HCT116 (cell line): Measurements from ENCODE around the gene CPD. TPM values are rescaled to one million over a fixed set of nuclear protein-coding genes. Genes with fewer than 3 reads are reported as not detected.

Experiments
- ATAC-seq: fragments of 200-7000 bp; cut with Tn5 transposase; 2 replicates; pipeline ENCODE4 v1.9.1; 2020; ENCODE audit warnings: mild to moderate bottlenecking, moderate library complexity
- BruUV-seq: library from RNA; stranded (reverse); fragments of 400-500 nt; replicated peaks from 2 replicates; lab custom pipeline; 2021; lab: Mats Ljungman, UMichigan
- CTCF ChIA-PET: fragments of 300-600 bp; sonication (Branson Sonifier 250); formaldehyde crosslinking; loops from one replicate; lab custom pipeline; 2021; ENCODE audit warnings: antibody characterized with exemption; lab: Charles Lee
- POLR2A ChIA-PET: fragments of 300-600, 350-600 bp; sonication (Branson Sonifier 250); formaldehyde crosslinking; loops from one replicate; lab custom pipeline; 2021; ENCODE audit warnings: antibody characterized with exemption; lab: Charles Lee
- RAD21 ChIA-PET, 2 experiments: fragments of 300-600 bp; sonication (Branson Sonifier 250); formaldehyde crosslinking; loops; one replicate each; lab custom pipeline; 2023; ENCODE audit warnings: low total read pairs in 2 of 2; ENCODE audit not compliant: uncharacterized antibody in 2 of 2, unreplicated experiment in 2 of 2, low non-redundant PET in 1 of 2; lab: Charles Lee
- DNase-seq: peaks from one replicate; pipeline ENCODE4 v3.0.0-alpha.2; 2010; ENCODE audit warnings: low read depth, low spot score
- H2AFZ ChIP-seq: fragments of 200-600 bp; shearing (Covaris generic), sonication (generic); 2 replicates; pipeline ENCODE4 v1.6.1; 2017; ENCODE audit warnings: low read depth, mixed run types, mixed read lengths, antibody characterized with exemption, low read length; ENCODE audit not compliant: poor library complexity, severe bottlenecking
- H3K27ac ChIP-seq: 2 replicates; pipeline ENCODE4 v1.5.1; 2012; ENCODE audit warnings: low read depth, low read length
- H3K27me3 ChIP-seq: fragments of 200-600 bp; sonication (generic); 2 replicates; pipeline ENCODE4 v1.6.1; 2016; ENCODE audit warnings: mixed run types, low read length, mixed read lengths; ENCODE audit not compliant: insufficient read depth
- H3K36me3 ChIP-seq, 2 experiments: fragments of 200-500 bp in 1 of 2; fragments of 200-600 bp in 1 of 2; sonication (Bioruptor generic) in 1 of 2; sonication (generic) in 1 of 2; 2 replicates each; pipeline versions ENCODE4 v1.5.1 to v1.6.1; 2014 to 2016; ENCODE audit warnings: low read length in 2 of 2, inconsistent platforms in 1 of 2, mixed read lengths in 1 of 2, mixed run types in 1 of 2; ENCODE audit not compliant: insufficient read depth in 2 of 2, control insufficient read depth in 1 of 2
- H3K4me1 ChIP-seq, 2 experiments: fragments of 200-600 bp in 1 of 2; sonication (generic) in 1 of 2; 2 replicates each; pipeline versions ENCODE4 v1.5.1 to v1.6.1; 2012 to 2017; ENCODE audit warnings: low read length in 2 of 2, inconsistent platforms in 1 of 2, mild to moderate bottlenecking in 1 of 2, mixed read lengths in 1 of 2, mixed run types in 1 of 2, moderate library complexity in 1 of 2; ENCODE audit not compliant: insufficient read depth in 2 of 2, control insufficient read depth in 1 of 2
- H3K4me2 ChIP-seq: fragments of 200-600 bp; sonication (generic); 2 replicates; pipeline ENCODE4 v1.6.1; 2017; ENCODE audit warnings: mixed run types, low read length, mixed read lengths
- H3K4me3 ChIP-seq, 2 experiments: fragments of 200-600 bp in 1 of 2; sonication (generic) in 1 of 2; replicated peaks in 1 of 2; 2 replicates each; pipeline ENCODE4 v1.5.1; 2011 to 2016; ENCODE audit warnings: low read length in 2 of 2, control low read depth in 1 of 2, low read depth in 1 of 2, mild to moderate bottlenecking in 1 of 2, mixed read lengths in 1 of 2, mixed run types in 1 of 2
- H3K79me2 ChIP-seq: fragments of 200-600 bp; sonication (generic); 2 replicates; pipeline ENCODE4 v1.6.1; 2017; ENCODE audit warnings: mild to moderate bottlenecking, mixed run types, low read length, moderate library complexity, mixed read lengths; ENCODE audit not compliant: insufficient read depth
- H3K9ac ChIP-seq: fragments of 200-600 bp; sonication (generic); 2 replicates; pipeline ENCODE4 v1.6.1; 2016; ENCODE audit warnings: low read length, mixed read lengths
- H3K9me2 ChIP-seq: fragments of 200-600 bp; sonication (generic), shearing (Covaris generic); 2 replicates; pipeline ENCODE4 v1.6.1; 2017; ENCODE audit warnings: mixed run types, mild to moderate bottlenecking, moderate library complexity; ENCODE audit not compliant: insufficient read depth
- H3K9me3 ChIP-seq, 2 experiments: fragments of 200-500 bp in 1 of 2; fragments of 200-600 bp in 1 of 2; sonication (Bioruptor generic) in 1 of 2; sonication (generic) in 1 of 2; 2 replicates each; pipeline ENCODE4 v1.6.1; 2014 to 2017; ENCODE audit warnings: low read length in 2 of 2, mixed read lengths in 2 of 2, inconsistent platforms in 1 of 2, low read depth in 1 of 2, mild to moderate bottlenecking in 1 of 2, mixed run types in 1 of 2, moderate library complexity in 1 of 2; ENCODE audit not compliant: control insufficient read depth in 1 of 2, insufficient read depth in 1 of 2
- H4K20me1 ChIP-seq: fragments of 200-600 bp; sonication (generic), shearing (Covaris generic); 2 replicates; pipeline ENCODE4 v1.6.1; 2017; ENCODE audit warnings: mixed run types, mild to moderate bottlenecking, moderate library complexity; ENCODE audit not compliant: insufficient read depth
- ATF3 ChIP-seq: IDR thresholded peaks from 2 replicates; pipeline ENCODE4 v1.6.1; 2012
- CBX3 ChIP-seq: IDR thresholded peaks from 2 replicates; pipeline ENCODE4 v1.6.1; 2012; ENCODE audit warnings: low read depth
- CEBPB ChIP-seq: IDR thresholded peaks from 2 replicates; pipeline ENCODE4 v1.6.1; 2012; ENCODE audit warnings: low read depth
- EGR1 ChIP-seq: IDR thresholded peaks from 2 replicates; pipeline ENCODE4 v1.6.1; 2012; ENCODE audit warnings: low read depth
- FOSL1 ChIP-seq: IDR thresholded peaks from 2 replicates; pipeline ENCODE4 v1.6.1; 2012; ENCODE audit warnings: low read depth
- JUND ChIP-seq: IDR thresholded peaks from 2 replicates; pipeline ENCODE4 v1.6.1; 2012
- MAX ChIP-seq: IDR thresholded peaks from 2 replicates; pipeline ENCODE4 v1.6.1; 2012
- POLR2A ChIP-seq: IDR thresholded peaks from 2 replicates; pipeline ENCODE4 v1.7.0; 2011; ENCODE audit warnings: borderline replicate concordance; ENCODE audit not compliant: insufficient read depth, insufficient read length; ENCODE audit errors: extremely low read depth
- POLR2AphosphoS5 ChIP-seq: IDR thresholded peaks from 2 replicates; pipeline ENCODE4 v1.6.1; 2011; ENCODE audit warnings: mild to moderate bottlenecking, low read depth, low read length, moderate library complexity
- RAD21 ChIP-seq: IDR thresholded peaks from 2 replicates; pipeline ENCODE4 v1.6.1; 2012; ENCODE audit warnings: low read depth, mild to moderate bottlenecking
- REST ChIP-seq: IDR thresholded peaks from 2 replicates; pipeline ENCODE4 v1.6.1; 2012; ENCODE audit warnings: low read depth
- SIN3A ChIP-seq: IDR thresholded peaks from 2 replicates; pipeline ENCODE4 v1.6.1; 2012; ENCODE audit warnings: low read depth
- SRF ChIP-seq: IDR thresholded peaks from 2 replicates; pipeline ENCODE4 v1.6.1; 2012; ENCODE audit warnings: low read depth
- TCF7L2 ChIP-seq: IDR thresholded peaks from 2 replicates; pipeline ENCODE4 v1.7.0; 2011; ENCODE audit warnings: borderline replicate concordance, inconsistent platforms; ENCODE audit not compliant: insufficient read depth, insufficient read length; ENCODE audit errors: extremely low read depth
- YY1 ChIP-seq: IDR thresholded peaks from 2 replicates; pipeline ENCODE4 v1.6.1; 2011; ENCODE audit warnings: low read length, low read depth, moderate library complexity, mild to moderate bottlenecking; ENCODE audit not compliant: insufficient replicate concordance; ENCODE audit errors: extremely low read depth
- ZBTB33 ChIP-seq: IDR thresholded peaks from 2 replicates; pipeline ENCODE4 v1.6.1; 2011; ENCODE audit warnings: mild to moderate bottlenecking, low read length, moderate library complexity; ENCODE audit not compliant: insufficient replicate concordance; ENCODE audit errors: extremely low read depth
- ZFX ChIP-seq: fragments of 450-650 bp; IDR thresholded peaks from 2 replicates; pipeline ENCODE4 v1.6.1; 2017
- ZNF274 ChIP-seq: fragments of 200-500 bp; sonication (Bioruptor generic); IDR thresholded peaks from 2 replicates; pipeline ENCODE4 v1.6.1; 2014; ENCODE audit warnings: mild to moderate bottlenecking, low read depth, low read length, inconsistent platforms
- intact Hi-C: fragments of 100-400 bp; cut with micrococcal nuclease; formaldehyde crosslinking; loops from 2 replicates; pipeline ENCODE4 v1.10.0; 2022
- total RNA-seq: library from RNA; stranded (reverse); gene quantifications from one replicate; pipeline ENCODE4 v1.2.1, GENCODE V29; 2021; ENCODE audit not compliant: unreplicated experiment

CPD gene
- total RNA-seq, 1 experiment from 2014 or later, result 47.2 TPM

- Histone ChIP-seq H4K20me1 (no peaks in the 10 kb centered on the region), H3K36me3 (0 out of 4 replicates have a peak, but pooled peaks cover 0 to 5% of the 10 kb centered on the region in 2 experiments), H3K9me3 (no peaks in the 10 kb centered on the region), H3K9ac (no peak overlapping the region), H3K27ac (no peak overlapping the region), H3K9me2 (no peaks in the 10 kb centered on the region), H3K79me2 (no peaks in the 10 kb centered on the region), H2AFZ (no peak overlapping the region), H3K4me1 (peaks cover 5 to 10% of the 10 kb centered on the region in 2 experiments; a peak in 3 of 4 replicates), H3K4me2 (peak overlapping the region; percentile 53), H3K4me3 (no peak overlapping the region), H3K27me3 (no peaks in the 10 kb centered on the region)
- ATAC-seq (peak; percentile 61; the same call in 1 of the 2 replicates), DNase-seq (peak; percentile 37)
- intact Hi-C loops, result no loop called here
- POLR2A ChIA-PET, result no interaction called here
- TF ChIP-seq ZBTB33 (no peak), SIN3A (no peak), TCF7L2 (no peak), ATF3 (no peak), CEBPB (no peak), YY1 (no peak), RAD21 (no peak), POLR2AphosphoS5 (no peak), REST (no peak), FOSL1 (no peak), SRF (no peak), JUND (peak; percentile 33; the same call in 1 of the 2 replicates), ZNF274 (no peak), POLR2A (no peak), EGR1 (no peak), MAX (no peak), ZFX (no peak), CBX3 (peak; percentile 67; the same call in 1 of the 2 replicates)
- CTCF ChIA-PET, result no interaction called here
- RAD21 ChIA-PET, result no interaction called here
- BruUV-seq, result no TSS peak
These were observed 54.8 kb downstream of the CPD start for GRCh38 chr17:30433514-30433913.
